ENCODE data around the gene CCR2. TPM values are rescaled to one million over a fixed set of nuclear protein-coding genes. Genes with fewer than 3 reads are reported as not detected.
"Not testable (repeated sequence)": the region's sequence is repeated elsewhere in the genome, so short reads cannot be mapped to it uniquely, and the experiment has no call there.

CCR2 gene
- total and polyA plus RNA-seq, 2 of the 4 experiments (the other 2 are of a cell fraction) = not detected

DNA sequence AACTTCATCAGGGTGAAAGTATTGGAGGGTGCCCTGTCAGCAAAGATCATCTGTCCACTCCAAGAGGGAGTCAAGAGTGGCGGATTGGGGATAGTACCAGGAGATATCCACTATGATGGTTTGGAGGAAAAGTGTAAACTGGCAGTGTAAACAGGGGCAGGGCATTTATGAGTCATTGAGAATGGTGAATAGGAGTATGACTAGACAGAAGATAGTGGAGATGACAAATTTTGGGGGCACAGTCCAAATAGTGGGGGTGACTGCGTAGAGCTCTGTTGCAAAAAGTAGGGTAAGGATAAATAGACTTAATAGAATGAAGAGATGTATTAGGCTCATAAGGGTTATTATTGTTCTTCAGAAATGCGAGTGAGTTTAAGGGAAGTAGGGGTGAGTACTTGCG lies 34.9 kb downstream of the CCR2 start:
- dilution Hi-C loops (cut with HindIII; ENCODE audit: low sequenced_read_pairs, unreplicated experiment); H2BK5ac ChIP-seq (ENCODE audit: low read depth, low read length, poor library complexity, severe bottlenecking); H3K4me2 ChIP-seq (ENCODE audit: low read depth, low read length); H3K9me3 ChIP-seq (ENCODE audit: control insufficient read depth, insufficient read depth, low read length); CTCF ChIA-PET; H4K8ac ChIP-seq (ENCODE audit: low read depth in 2 of 2, low read length in 2 of 2); DNase-seq; H3K9ac ChIP-seq (ENCODE audit: low read depth, low read length); H2AFZ ChIP-seq (replicated peaks; ENCODE audit: low read length, poor library complexity); intact Hi-C loops (cut with micrococcal nuclease); H2BK15ac ChIP-seq (ENCODE audit: low read depth, low read length); H3K9me1 ChIP-seq (ENCODE audit: insufficient read depth, low read length); in situ Hi-C loops (cut with MboI; ENCODE audit: low sequenced_read_pairs); H3K14ac ChIP-seq (replicated peaks; ENCODE audit: low read depth, low read length); H3K4me3 ChIP-seq (ENCODE audit: insufficient read depth, low read depth, low read length); H2AK5ac ChIP-seq (ENCODE audit: low read depth, low read length); POLR2A ChIA-PET (ENCODE audit: unreplicated experiment); H3K36me3 ChIP-seq (ENCODE audit: control insufficient read depth, insufficient read depth, low read length); H3K18ac ChIP-seq (ENCODE audit: low read depth, low read length); H2BK20ac ChIP-seq (ENCODE audit: low read depth, low read length); H3K23ac ChIP-seq (ENCODE audit: low read depth, low read length); H3K79me1 ChIP-seq (ENCODE audit: low read depth in 1 of 2, low read length in 2 of 2); H2BK120ac ChIP-seq (ENCODE audit: low read depth, low read length); BruUV-seq (replicated peaks); ATAC-seq (ENCODE audit: low read depth); H3K4ac ChIP-seq (ENCODE audit: low read depth, low read length); H4K20me1 ChIP-seq (ENCODE audit: insufficient read depth, low read length); H3K27ac ChIP-seq (ENCODE audit: insufficient read depth, low read length); H3K56ac ChIP-seq (ENCODE audit: extremely low read depth, insufficient read depth, low read length); H3K4me1 ChIP-seq (ENCODE audit: control insufficient read depth, insufficient read depth, low read length); H2AK9ac ChIP-seq (replicated peaks; ENCODE audit: low read depth, low read length, poor library complexity); H4K5ac ChIP-seq (ENCODE audit: low read depth, low read length); H4K91ac ChIP-seq (ENCODE audit: insufficient read depth, low read depth, low read length): not testable (repeated sequence)
- H3K27me3 ChIP-seq (ENCODE audit: control insufficient read depth, insufficient read depth, low read length) = peaks cover 15% of the 10 kb centered on the region
- 89% methylated on average over 4 of the region's 4 CpGs; no CpG with 5 or more reads in 1 of the 2 experiments for whole genome bisulfite sequencing, 2 experiments (ENCODE audit: extremely low coverage in 2 of 2, insufficient read length in 1 of 2)
